NB4 (cell line): ENCODE measurements around the gene SH3YL1.

Experiments used
- CTCF ChIP-seq: IDR thresholded peaks from one replicate; pipeline ENCODE4 v1.5.1; 2012; ENCODE audit warnings: low read depth, low read length
- POLR2A ChIP-seq: IDR thresholded peaks from 2 replicates; pipeline ENCODE4 v1.6.1; 2011; ENCODE audit warnings: mild to moderate bottlenecking; ENCODE audit not compliant: insufficient read length; ENCODE audit errors: extremely low read depth

DNA sequence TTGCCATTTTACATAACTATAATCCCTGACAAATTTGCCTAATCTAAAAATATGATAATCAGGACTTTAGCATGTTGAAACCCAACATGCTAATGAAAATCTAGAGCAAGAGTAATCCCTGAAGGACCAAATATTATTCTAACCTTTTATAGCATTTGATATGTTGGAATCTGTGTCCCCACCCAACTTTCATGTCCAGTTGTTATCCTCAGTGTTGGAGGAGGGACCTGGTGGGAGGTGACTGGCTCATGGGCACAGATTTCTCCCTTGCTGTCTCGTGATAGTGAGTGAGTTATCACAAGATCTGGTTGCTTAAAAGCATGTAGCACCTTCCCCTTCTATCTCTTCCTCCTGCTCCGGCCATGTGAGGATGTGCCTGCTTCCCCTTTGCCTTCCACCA, 59.8 kb downstream of the SH3YL1 start:
- TF ChIP-seq CTCF: no peak
- no peak for TF ChIP-seq POLR2A
